ENCODE results near the gene CLCN7.

CLCN7 gene

DNA sequence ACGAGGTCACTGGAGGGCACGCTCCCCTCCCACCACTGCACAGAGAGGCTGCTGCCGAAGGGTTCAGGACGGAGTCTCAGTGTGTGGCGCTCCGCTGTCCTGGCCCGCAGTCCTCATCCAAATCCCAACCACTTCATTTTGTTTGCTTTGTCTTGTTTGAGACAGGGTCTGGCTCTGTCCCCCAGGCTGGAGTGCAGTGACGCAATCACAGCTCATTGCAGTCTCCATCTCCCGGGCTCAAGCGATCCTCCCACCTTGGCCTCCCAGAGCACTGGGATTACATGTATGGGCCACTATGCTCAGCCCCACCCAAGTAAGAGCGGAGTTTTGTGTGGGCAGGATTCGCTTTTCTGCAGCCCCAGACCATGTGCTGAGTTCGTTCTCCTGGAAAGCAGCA, 73.1 kb downstream of the CLCN7 start:
- no peak for DNase-seq (ENCODE audit: low spot score)

DNA sequence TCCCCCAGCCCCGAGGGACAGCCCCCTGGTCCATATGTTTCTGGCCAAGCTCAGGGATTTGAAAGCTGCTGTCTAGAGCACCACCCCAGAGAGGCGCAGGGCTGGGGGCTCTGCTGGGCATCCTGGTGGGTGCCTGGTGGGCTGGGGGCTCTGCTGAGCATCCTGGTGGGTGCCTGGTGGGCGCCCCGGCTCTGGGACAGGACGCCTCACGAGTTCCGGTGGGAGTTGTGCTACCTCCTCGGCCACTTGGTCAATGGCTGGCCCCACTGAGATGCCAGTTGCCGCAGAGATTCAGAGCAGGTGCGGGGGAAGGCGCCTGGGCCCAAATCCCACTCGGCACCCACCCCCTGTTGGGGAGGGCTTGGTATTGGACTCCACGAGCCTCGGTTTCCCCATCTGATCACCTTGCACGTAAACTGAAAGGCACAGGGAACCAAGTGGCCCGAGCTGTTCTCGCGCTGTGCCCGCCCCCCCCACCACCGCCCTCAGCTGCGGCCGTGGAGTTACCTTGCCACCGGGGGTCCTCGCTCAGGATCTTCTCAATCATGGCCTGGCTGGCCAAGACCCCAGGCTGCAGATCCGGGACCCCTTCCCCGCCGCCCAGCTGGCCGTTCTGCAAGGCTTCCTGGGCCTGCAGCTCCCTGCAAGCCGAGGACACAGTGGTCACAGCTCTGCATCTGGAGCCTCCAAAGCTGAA, 73.6 kb downstream of the CLCN7 start:
- DNase-seq (ENCODE audit: low spot score): no peak

DNA sequence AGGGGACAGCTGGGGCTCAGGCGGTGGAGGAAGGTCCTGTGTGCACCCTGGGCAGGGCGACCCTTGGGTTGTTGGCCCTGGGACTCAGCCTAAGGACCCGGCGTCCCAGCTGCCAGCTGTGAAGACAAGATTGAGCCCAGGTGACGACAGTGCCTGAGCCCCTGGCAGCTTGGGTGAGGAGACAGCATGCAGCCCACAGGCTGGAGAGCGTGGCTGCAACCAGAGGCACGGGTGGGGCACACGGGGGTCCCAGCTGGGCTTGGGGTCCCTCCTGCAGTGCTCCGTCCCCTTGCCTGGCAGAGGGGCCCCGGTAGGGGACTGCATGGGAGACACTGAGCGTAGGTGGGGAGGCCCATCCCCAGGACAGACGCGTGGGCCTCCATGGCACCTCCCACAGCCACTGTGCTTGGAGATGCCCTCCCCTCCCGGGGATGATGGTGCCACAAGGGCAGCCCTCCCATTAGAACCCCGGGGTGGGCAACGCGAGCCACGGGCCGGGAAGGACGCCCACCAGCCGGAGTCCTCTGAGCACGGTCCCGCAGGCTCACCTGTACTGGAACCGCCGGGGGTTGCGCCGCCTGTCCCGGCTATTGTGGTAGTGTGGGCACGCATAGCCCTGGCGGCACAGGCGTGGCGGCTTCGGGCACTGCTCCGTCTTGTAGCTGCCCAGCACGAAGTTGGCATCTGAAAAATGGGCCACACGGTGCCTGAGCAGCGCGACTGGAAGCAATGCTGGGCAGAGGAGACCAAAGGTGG, 75.8 kb downstream of the CLCN7 start:
- DNase-seq (ENCODE audit: low spot score): no peak

DNA sequence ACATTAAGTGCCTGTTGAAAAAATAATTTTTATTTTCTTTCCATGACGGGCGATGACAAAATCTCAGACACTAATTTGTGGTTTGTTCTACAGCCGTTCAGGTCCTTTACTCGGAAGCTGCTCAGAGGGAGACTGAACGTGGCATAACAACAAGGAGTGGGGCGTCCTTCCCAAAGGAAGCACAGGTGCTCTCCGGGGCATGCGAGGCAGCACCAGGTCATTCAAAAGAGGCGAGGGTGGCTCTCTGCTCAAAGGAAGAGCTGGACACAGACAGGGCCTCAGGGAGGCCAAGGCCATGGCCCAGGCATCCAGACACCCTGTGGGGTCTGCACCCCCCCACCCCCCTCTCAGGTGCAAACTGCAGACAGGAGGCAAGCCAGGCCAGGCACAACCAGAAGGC, 76.5 kb downstream of the CLCN7 start:
- no peak for DNase-seq (ENCODE audit: low spot score)

DNA sequence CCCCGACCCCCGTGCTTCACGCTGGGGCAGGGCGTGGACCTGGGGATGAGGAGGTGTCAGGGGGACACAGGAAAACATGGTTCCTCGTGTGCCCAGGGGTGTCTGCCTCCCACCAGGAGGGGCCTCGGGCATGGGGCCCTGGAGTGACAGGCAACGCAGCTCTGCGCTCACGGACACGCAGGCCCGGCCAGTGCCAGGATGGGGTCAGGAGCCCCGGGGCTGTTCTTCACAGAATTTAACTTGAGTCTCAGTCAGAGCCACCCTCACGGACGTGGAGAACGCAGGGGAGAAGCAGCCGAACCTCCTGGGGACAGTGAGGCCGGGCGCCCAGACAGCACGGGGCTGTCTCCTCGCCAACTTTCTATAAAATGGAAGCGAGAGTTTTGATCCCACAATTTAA, 77.0 kb downstream of the CLCN7 start:
- DNase-seq (ENCODE audit: low spot score): no peak

DNA sequence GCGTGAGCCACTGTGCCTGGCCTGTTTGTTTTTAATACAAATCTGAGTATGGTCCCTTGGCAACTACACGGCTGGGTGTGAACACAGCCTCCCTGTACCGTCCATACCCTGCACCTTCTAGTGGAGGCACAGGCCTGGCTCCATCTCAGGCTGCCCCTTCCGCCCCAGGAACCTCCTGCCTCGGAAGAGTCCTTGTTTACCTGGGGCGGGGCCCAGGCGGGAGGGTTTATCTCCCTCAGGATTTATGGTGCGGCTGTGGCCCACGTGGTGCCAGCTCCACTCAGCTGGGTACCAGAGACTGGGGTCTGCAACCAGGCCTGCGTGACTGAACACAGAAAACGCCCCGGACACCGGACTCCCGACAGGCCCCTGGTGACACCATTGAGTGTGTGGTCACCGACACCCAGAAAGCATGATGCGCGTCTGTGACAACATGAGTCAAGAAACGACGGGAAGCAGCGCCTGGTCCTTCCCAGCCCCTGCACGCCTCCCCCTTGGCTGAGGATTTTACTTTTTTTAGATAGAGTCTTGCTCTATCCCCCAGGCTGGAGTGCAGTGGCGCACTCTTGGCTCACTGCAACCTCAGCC, 79.3 kb downstream of the CLCN7 start:
- no peak for DNase-seq (ENCODE audit: low spot score)
